ENCODE results near the gene SMCO2. TPM values are rescaled to one million over a fixed set of nuclear protein-coding genes. Genes with fewer than 3 reads are reported as not detected.
"Not testable (repeated sequence)": the region's sequence is repeated elsewhere in the genome, so short reads cannot be mapped to it uniquely, and the experiment has no call there.

The SMCO2 gene
- total RNA-seq, 1 donor from 2014 or later: not detected

GRCh38 chr12:27542628-27543027 is 96.1 kb downstream of the SMCO2 start:
- intact Hi-C loops (cut with micrococcal nuclease): no loop called here
- no peak for DNase-seq
- Histone ChIP-seq H3K4me3 (peak overlapping the region; percentile 16), H3K27me3 (ENCODE audit: low read depth) (no peaks in the 10 kb centered on the region), H3K4me1 (peaks cover 87% of the 10 kb centered on the region), H3K36me3 (peaks cover 3% of the 10 kb centered on the region), H3K27ac (replicated peaks) (peak overlapping the region; percentile 77), H3K9me3 (replicated peaks) (no peaks in the 10 kb centered on the region)
- TF ChIP-seq, protein P1, sequence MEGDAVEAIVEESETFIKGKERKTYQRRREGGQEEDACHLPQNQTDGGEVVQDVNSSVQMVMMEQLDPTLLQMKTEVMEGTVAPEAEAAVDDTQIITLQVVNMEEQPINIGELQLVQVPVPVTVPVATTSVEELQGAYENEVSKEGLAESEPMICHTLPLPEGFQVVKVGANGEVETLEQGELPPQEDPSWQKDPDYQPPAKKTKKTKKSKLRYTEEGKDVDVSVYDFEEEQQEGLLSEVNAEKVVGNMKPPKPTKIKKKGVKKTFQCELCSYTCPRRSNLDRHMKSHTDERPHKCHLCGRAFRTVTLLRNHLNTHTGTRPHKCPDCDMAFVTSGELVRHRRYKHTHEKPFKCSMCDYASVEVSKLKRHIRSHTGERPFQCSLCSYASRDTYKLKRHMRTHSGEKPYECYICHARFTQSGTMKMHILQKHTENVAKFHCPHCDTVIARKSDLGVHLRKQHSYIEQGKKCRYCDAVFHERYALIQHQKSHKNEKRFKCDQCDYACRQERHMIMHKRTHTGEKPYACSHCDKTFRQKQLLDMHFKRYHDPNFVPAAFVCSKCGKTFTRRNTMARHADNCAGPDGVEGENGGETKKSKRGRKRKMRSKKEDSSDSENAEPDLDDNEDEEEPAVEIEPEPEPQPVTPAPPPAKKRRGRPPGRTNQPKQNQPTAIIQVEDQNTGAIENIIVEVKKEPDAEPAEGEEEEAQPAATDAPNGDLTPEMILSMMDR (IDR thresholded peaks at IDR 0.05; ENCODE audit: borderline replicate concordance): no peak

- intact Hi-C loops (cut with micrococcal nuclease); H3K4me3 ChIP-seq; H3K9me3 ChIP-seq (replicated peaks); DNase-seq; H3K27me3 ChIP-seq (ENCODE audit: low read depth); H3K36me3 ChIP-seq; H3K27ac ChIP-seq (replicated peaks): not testable (repeated sequence)
- H3K4me1 ChIP-seq: peaks cover 87% of the 10 kb centered on the region
These were observed 98.3 kb downstream of the SMCO2 start for GRCh38 chr12:27544858-27545257.

DNA sequence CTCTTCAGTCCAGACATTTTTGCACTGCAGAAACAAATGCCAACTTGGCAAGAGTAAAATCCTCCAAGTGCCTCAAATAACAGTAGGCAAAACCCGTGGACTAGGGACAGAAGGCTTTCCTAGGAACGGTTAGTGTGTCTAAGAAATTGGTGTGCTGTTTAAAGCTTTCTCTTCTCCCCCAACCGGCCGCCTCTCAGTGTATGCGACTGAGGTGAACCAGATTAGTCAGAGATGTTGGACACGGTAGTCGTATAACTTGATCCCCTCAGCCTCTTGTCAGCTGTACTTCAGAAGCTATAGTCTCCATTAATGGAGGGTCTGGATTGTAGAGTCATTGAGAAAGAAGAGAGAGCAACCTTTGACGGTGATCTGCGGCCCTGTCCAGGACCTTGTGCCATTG is 99.1 kb downstream of the SMCO2 start:
- Histone ChIP-seq H3K4me1 (peaks cover 87% of the 10 kb centered on the region), H3K36me3 (peaks cover 3% of the 10 kb centered on the region), H3K9me3 (replicated peaks) (no peaks in the 10 kb centered on the region), H3K4me3 (no peak overlapping the region), H3K27me3 (ENCODE audit: low read depth) (no peaks in the 10 kb centered on the region), H3K27ac (replicated peaks) (peak overlapping the region; percentile 95)
- TF ChIP-seq, protein P1 (IDR thresholded peaks at IDR 0.05; ENCODE audit: borderline replicate concordance): no peak
- intact Hi-C loops (cut with micrococcal nuclease): no loop called here
- no peak for DNase-seq

GRCh38 chr12:27547592-27547991 is 101.1 kb downstream of the SMCO2 start:
- no peak overlapping the region for H3K4me3 ChIP-seq
- H3K4me1 ChIP-seq: peaks cover 87% of the 10 kb centered on the region
- intact Hi-C loops (cut with micrococcal nuclease): no loop called here
- no peaks in the 10 kb centered on the region for H3K27me3 ChIP-seq (ENCODE audit: low read depth)
- H3K36me3 ChIP-seq: peaks cover 3% of the 10 kb centered on the region
- peak overlapping the region; percentile 95 for H3K27ac ChIP-seq (replicated peaks)
- TF ChIP-seq, protein P1 (IDR thresholded peaks at IDR 0.05; ENCODE audit: borderline replicate concordance): no peak
- DNase-seq: no peak
- H3K9me3 ChIP-seq (replicated peaks): no peaks in the 10 kb centered on the region

DNA sequence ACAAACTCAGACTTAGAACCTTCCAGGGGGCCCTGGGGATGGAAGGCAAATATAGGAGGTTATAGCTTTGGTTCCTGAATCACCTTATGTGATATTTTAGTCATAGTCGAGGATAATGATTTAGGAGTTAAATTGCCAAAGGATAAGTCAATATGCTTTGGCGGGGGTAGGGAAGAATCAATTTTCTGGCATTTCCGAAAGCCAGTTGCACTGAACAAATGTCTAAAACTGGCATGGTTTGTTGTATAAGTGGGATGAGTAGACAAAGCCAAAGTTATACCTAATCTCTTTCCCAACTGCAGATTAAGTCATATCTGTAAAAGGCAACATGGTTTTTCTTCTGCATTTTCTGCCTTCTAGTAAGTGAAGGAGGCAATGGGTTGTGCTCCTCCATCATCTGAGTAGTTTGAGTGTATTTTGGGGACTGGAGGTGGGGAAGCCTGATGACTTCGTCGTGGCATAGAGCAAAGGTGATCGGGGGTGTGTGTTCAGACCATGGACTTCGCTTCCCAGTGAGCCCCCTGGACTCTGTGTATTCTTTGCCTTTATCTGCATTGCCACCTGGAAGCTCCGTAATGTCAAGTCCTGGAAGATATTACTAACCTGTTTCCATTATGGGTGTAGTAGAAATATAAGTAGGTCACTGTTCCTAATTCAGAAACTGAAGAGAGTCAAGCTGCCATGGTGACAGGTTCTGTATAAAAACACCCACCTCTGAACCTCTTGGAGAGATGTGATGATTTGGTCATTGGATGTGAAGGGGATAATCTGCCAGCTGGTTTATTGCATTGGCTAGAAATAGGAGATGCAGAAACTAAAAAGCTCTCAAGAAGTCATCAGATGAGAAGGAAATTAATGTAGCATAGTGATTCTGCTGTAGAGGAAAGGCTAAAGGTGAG is 102.0 kb downstream of the SMCO2 start:
- Histone ChIP-seq H3K36me3 (peaks cover 3% of the 10 kb centered on the region), H3K9me3 (replicated peaks) (no peaks in the 10 kb centered on the region), H3K27me3 (ENCODE audit: low read depth) (no peaks in the 10 kb centered on the region), H3K4me3 (peak overlapping the region; percentile 40), H3K4me1 (peaks cover 87% of the 10 kb centered on the region), H3K27ac (replicated peaks) (peak overlapping the region; percentile 95)
- no peak for DNase-seq
- TF ChIP-seq, protein P1 (IDR thresholded peaks at IDR 0.05; ENCODE audit: borderline replicate concordance): no peak
- intact Hi-C loops (cut with micrococcal nuclease): no loop called here

- intact Hi-C loops (cut with micrococcal nuclease): no loop called here
- H3K27me3 ChIP-seq (ENCODE audit: low read depth): no peaks in the 10 kb centered on the region
These were observed 102.8 kb downstream of the SMCO2 start for GRCh38 chr12:27549236-27549800.

More at GRCh38 chr12:27549236-27549800, 102.8 kb downstream of the SMCO2 start:
- TF ChIP-seq, protein P1 (IDR thresholded peaks at IDR 0.05; ENCODE audit: borderline replicate concordance): no peak
- peaks cover 93% of the 10 kb centered on the region for H3K4me1 ChIP-seq
- H3K27ac ChIP-seq (replicated peaks): peak overlapping the region; percentile 95
- H3K4me3 ChIP-seq: peak overlapping the region; percentile 40
- no peak for DNase-seq
- H3K9me3 ChIP-seq (replicated peaks): no peaks in the 10 kb centered on the region
- H3K36me3 ChIP-seq: peaks cover 3% of the 10 kb centered on the region

All from left ventricle myocardium inferior (tissue), 1 donor.